ENCODE measurements around the gene PUDP. TPM values are rescaled to one million over a fixed set of nuclear protein-coding genes. Genes with fewer than 3 reads are reported as not detected.

Gene PUDP
- total RNA-seq, 1 donor from 2014 or later: 4.5 TPM

- DNase-seq (ENCODE audit: low spot score in 2 of 2) (no peak), FAIRE-seq (no peak)
Measured at GRCh38 chrX:7077241-7078230, 70.4 kb downstream of the PUDP start.

GRCh38 chrX:7076245-7076661 lies 71.7 kb downstream of the PUDP start:
- FAIRE-seq (no peak), DNase-seq (ENCODE audit: low spot score in 2 of 2) (no peak)

GRCh38 chrX:7074908-7075204 lies 73.1 kb downstream of the PUDP start:
- DNase-seq (ENCODE audit: low spot score in 2 of 2): no peak
- no peak for FAIRE-seq

- FAIRE-seq (no peak), DNase-seq (ENCODE audit: low spot score in 2 of 2) (no peak)
Measured at GRCh38 chrX:7074148-7074907, 73.6 kb downstream of the PUDP start.

- DNase-seq (ENCODE audit: low spot score in 2 of 2): no peak
- FAIRE-seq: no peak
Measured at GRCh38 chrX:7073336-7073735, 74.6 kb downstream of the PUDP start.

- no peak for DNase-seq (ENCODE audit: low spot score in 2 of 2)
- no peak for FAIRE-seq
Measured at GRCh38 chrX:7072856-7073255, 75.1 kb downstream of the PUDP start.

- DNase-seq (ENCODE audit: low spot score in 2 of 2) (no peak), FAIRE-seq (no peak)
Measured at GRCh38 chrX:7071390-7071789, 76.6 kb downstream of the PUDP start.

GRCh38 chrX:7069556-7069955 lies 78.4 kb downstream of the PUDP start:
- no peak for DNase-seq (ENCODE audit: low spot score in 2 of 2)
- no peak for FAIRE-seq

GRCh38 chrX:7068939-7069367 lies 79.0 kb downstream of the PUDP start:
- FAIRE-seq (no peak), DNase-seq (ENCODE audit: low spot score in 2 of 2) (no peak)

GRCh38 chrX:7067256-7067655 lies 80.7 kb downstream of the PUDP start:
- no peak for FAIRE-seq
- no peak for DNase-seq (ENCODE audit: low spot score in 2 of 2)

GRCh38 chrX:7065473-7065872 lies 82.5 kb downstream of the PUDP start:
- DNase-seq (ENCODE audit: low spot score in 2 of 2): no peak
- FAIRE-seq: no peak

GRCh38 chrX:7062903-7063302 lies 85.0 kb downstream of the PUDP start:
- FAIRE-seq: no peak
- DNase-seq (ENCODE audit: low spot score in 2 of 2): no peak

GRCh38 chrX:7062276-7062675 lies 85.7 kb downstream of the PUDP start:
- DNase-seq (ENCODE audit: low spot score in 2 of 2) (no peak), FAIRE-seq (no peak)

- FAIRE-seq: no peak
Measured at GRCh38 chrX:7061429-7061828, 86.5 kb downstream of the PUDP start.

GRCh38 chrX:7060444-7060843 lies 87.5 kb downstream of the PUDP start:
- no peak for DNase-seq (ENCODE audit: low spot score in 2 of 2)
- no peak for FAIRE-seq

More at GRCh38 chrX:7061429-7061828, 86.5 kb downstream of the PUDP start:
- no peak for DNase-seq (ENCODE audit: low spot score in 2 of 2)

- DNase-seq (ENCODE audit: low spot score in 2 of 2): no peak
- FAIRE-seq: no peak
Measured at GRCh38 chrX:7059859-7060258, 88.1 kb downstream of the PUDP start.

- no peak for DNase-seq (ENCODE audit: low spot score in 2 of 2)
- FAIRE-seq: no peak
Measured at GRCh38 chrX:7059214-7059838, 88.6 kb downstream of the PUDP start.

GRCh38 chrX:7055386-7056137 lies 92.4 kb downstream of the PUDP start:
- FAIRE-seq (no peak), DNase-seq (ENCODE audit: low spot score in 2 of 2) (no peak)

- DNase-seq (ENCODE audit: low spot score in 2 of 2) (no peak), FAIRE-seq (no peak)
Measured at GRCh38 chrX:7054219-7055216, 93.4 kb downstream of the PUDP start.

All from frontal cortex (tissue), 4 donors.